Osteoblast (primary cell): ENCODE data around the gene HAVCR2. TPM values are rescaled to one million over a fixed set of nuclear protein-coding genes. Genes with fewer than 3 reads are reported as not detected.

Experiments
- DNase-seq: peaks from one replicate; pipeline ENCODE4 v3.0.0; 2011; ENCODE audit warnings: low spot score, mixed read lengths; ENCODE audit not compliant: insufficient read length; ENCODE audit errors: missing footprints
- H2AFZ ChIP-seq: 2 replicates; pipeline ENCODE4 v1.6.0; 2011; ENCODE audit warnings: mild to moderate bottlenecking, low read length
- H3K27ac ChIP-seq: 2 replicates; pipeline ENCODE4 v1.5.1; 2011; ENCODE audit warnings: mild to moderate bottlenecking, low read depth, low read length, moderate library complexity
- H3K27me3 ChIP-seq: 2 replicates; pipeline ENCODE4 v1.6.0; 2012; ENCODE audit warnings: mild to moderate bottlenecking, control low read depth, inconsistent platforms, low read length, moderate library complexity; ENCODE audit not compliant: insufficient read depth
- H3K36me3 ChIP-seq: 2 replicates; pipeline ENCODE4 v1.5.1; 2011; ENCODE audit warnings: mild to moderate bottlenecking, low read length, control low read depth, moderate library complexity; ENCODE audit not compliant: insufficient read depth
- H3K4me1 ChIP-seq: 2 replicates; pipeline ENCODE4 v1.5.1; 2011; ENCODE audit warnings: mild to moderate bottlenecking, low read length, control low read depth, moderate library complexity; ENCODE audit not compliant: insufficient read depth
- H3K4me2 ChIP-seq: 2 replicates; pipeline ENCODE4 v1.6.0; 2011; ENCODE audit warnings: mild to moderate bottlenecking, low read length; ENCODE audit not compliant: insufficient read depth
- H3K4me3 ChIP-seq: fragments of 200-600 bp; sonication (generic); 3 replicates; pipeline ENCODE4 v1.5.1; 2012; ENCODE audit warnings: mild to moderate bottlenecking, low read length, inconsistent platforms; ENCODE audit not compliant: insufficient read depth
- H3K79me2 ChIP-seq: 2 replicates; pipeline ENCODE4 v1.6.0; 2012; ENCODE audit warnings: mild to moderate bottlenecking, low read length, control low read depth, inconsistent platforms; ENCODE audit not compliant: insufficient read depth
- H3K9me3 ChIP-seq: 2 replicates; pipeline ENCODE4 v1.5.1; 2011; ENCODE audit warnings: low read depth, low read length, control low read depth
- H4K20me1 ChIP-seq: 2 replicates; pipeline ENCODE4 v1.6.0; 2012; ENCODE audit warnings: mild to moderate bottlenecking, low read length, control low read depth; ENCODE audit not compliant: insufficient read depth
- total RNA-seq: library from RNA; depleted of rRNA; stranded (reverse); fragments of >200 nt; gene quantifications from 2 replicates; pipeline ENCODE4 v1.2.3, GENCODE V29; 2012
- TF ChIP-seq, protein P1 (sequence below): IDR thresholded peaks from 2 replicates; pipeline ENCODE4 v1.5.1; 2011; ENCODE audit warnings: mild to moderate bottlenecking, low read depth, low read length, moderate library complexity; ENCODE audit errors: extremely low read depth

Gene HAVCR2
- total RNA-seq, 1 donor, result 0.72 TPM

DNA sequence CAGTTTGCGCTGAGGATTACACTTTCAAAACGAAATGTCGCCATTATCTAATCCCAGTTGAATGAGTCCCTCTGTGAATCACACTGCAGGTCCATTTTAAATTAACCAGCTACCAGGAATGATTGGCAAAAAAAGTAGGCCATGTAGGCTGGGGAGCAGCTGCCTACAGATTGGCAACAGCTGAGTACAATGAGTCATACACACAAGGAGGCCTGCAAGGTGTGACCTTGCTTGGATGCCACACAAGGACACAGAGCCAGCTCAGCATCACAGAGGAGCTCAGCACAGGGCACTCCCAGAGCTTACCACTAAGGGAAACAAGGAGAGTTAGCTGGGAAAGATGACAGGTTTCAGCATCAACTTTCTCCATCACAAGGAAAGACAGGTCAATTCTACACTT, 62.8 kb downstream of the HAVCR2 start:
- Histone ChIP-seq H3K4me3 (no peak overlapping the region), H3K36me3 (no peaks in the 10 kb centered on the region), H3K27me3 (no peaks in the 10 kb centered on the region), H3K27ac (no peak overlapping the region), H3K9me3 (no peaks in the 10 kb centered on the region), H2AFZ (no peak overlapping the region), H3K4me2 (no peak overlapping the region), H4K20me1 (no peaks in the 10 kb centered on the region), H3K4me1 (peaks cover 4% of the 10 kb centered on the region), H3K79me2 (no peaks in the 10 kb centered on the region)
- TF ChIP-seq, protein P1, sequence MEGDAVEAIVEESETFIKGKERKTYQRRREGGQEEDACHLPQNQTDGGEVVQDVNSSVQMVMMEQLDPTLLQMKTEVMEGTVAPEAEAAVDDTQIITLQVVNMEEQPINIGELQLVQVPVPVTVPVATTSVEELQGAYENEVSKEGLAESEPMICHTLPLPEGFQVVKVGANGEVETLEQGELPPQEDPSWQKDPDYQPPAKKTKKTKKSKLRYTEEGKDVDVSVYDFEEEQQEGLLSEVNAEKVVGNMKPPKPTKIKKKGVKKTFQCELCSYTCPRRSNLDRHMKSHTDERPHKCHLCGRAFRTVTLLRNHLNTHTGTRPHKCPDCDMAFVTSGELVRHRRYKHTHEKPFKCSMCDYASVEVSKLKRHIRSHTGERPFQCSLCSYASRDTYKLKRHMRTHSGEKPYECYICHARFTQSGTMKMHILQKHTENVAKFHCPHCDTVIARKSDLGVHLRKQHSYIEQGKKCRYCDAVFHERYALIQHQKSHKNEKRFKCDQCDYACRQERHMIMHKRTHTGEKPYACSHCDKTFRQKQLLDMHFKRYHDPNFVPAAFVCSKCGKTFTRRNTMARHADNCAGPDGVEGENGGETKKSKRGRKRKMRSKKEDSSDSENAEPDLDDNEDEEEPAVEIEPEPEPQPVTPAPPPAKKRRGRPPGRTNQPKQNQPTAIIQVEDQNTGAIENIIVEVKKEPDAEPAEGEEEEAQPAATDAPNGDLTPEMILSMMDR, result no peak
- no peak for DNase-seq

GRCh38 chr5:157045601-157046000, 63.2 kb downstream of the HAVCR2 start:
- Histone ChIP-seq H2AFZ (no peak overlapping the region), H3K36me3 (no peaks in the 10 kb centered on the region), H3K79me2 (no peaks in the 10 kb centered on the region), H3K9me3 (no peaks in the 10 kb centered on the region), H4K20me1 (no peaks in the 10 kb centered on the region), H3K27ac (no peak overlapping the region), H3K4me2 (no peak overlapping the region), H3K4me1 (peaks cover 4% of the 10 kb centered on the region), H3K4me3 (no peak overlapping the region), H3K27me3 (no peaks in the 10 kb centered on the region)
- TF ChIP-seq, protein P1, result no peak
- no peak for DNase-seq

GRCh38 chr5:157038568-157039187, 70.2 kb downstream of the HAVCR2 start:
- Histone ChIP-seq H3K4me1 (no peaks in the 10 kb centered on the region), H2AFZ (no peak overlapping the region), H3K4me2 (no peak overlapping the region), H3K36me3 (no peaks in the 10 kb centered on the region), H3K79me2 (no peaks in the 10 kb centered on the region), H4K20me1 (no peaks in the 10 kb centered on the region), H3K27me3 (no peaks in the 10 kb centered on the region), H3K4me3 (no peak overlapping the region), H3K9me3 (no peaks in the 10 kb centered on the region), H3K27ac (no peak overlapping the region)
- DNase-seq, result no peak
- TF ChIP-seq, protein P1, result no peak

Other genes with a start within 250 kb of the HAVCR2 start
- gene TIMD4, start 145.8 kb downstream of the HAVCR2 start, total RNA-seq, result not detected in 2 replicates
- 0.36 TPM in 1 of 2 replicates, not detected in the other for gene HAVCR1, start 49.9 kb downstream of the HAVCR2 start, total RNA-seq
- 11.6 and 12.1 TPM in 2 replicates for gene MED7, start 33.8 kb upstream of the HAVCR2 start, total RNA-seq
- not detected in 2 replicates for gene GARIN3, start 57.2 kb upstream of the HAVCR2 start, total RNA-seq
- gene ITK, start 71.8 kb upstream of the HAVCR2 start, total RNA-seq, result under 0.01 TPM in 1 of 2 replicates, not detected in the other
- 4.7 and 6.5 TPM in 2 replicates for gene CYFIP2, start 157.1 kb upstream of the HAVCR2 start, total RNA-seq